Glutamatergic neuron (in vitro differentiated cells): ENCODE data around the gene ART3. TPM values are rescaled to one million over a fixed set of nuclear protein-coding genes. Genes with fewer than 3 reads are reported as not detected.

Experiments
- DNase-seq: peaks from one replicate; pipeline ENCODE4 v3.0.0; 2022
- H3K27ac Mint-ChIP-seq: one replicate; pipeline ENCODE4 v1.8.0; 2020; ENCODE audit warnings: mild to moderate bottlenecking, mixed read lengths, inconsistent platforms; ENCODE audit not compliant: unreplicated experiment
- H3K27me3 Mint-ChIP-seq: one replicate; pipeline ENCODE4 v1.8.0; 2020; ENCODE audit warnings: mild to moderate bottlenecking, moderate library complexity, mixed read lengths, inconsistent platforms; ENCODE audit not compliant: unreplicated experiment
- H3K36me3 Mint-ChIP-seq: one replicate; pipeline ENCODE4 v1.8.0; 2020; ENCODE audit warnings: mild to moderate bottlenecking, mixed read lengths, inconsistent platforms; ENCODE audit not compliant: unreplicated experiment
- H3K4me1 Mint-ChIP-seq: one replicate; pipeline ENCODE4 v1.8.0; 2020; ENCODE audit warnings: mild to moderate bottlenecking, low read depth, mixed read lengths, inconsistent platforms; ENCODE audit not compliant: unreplicated experiment
- H3K4me3 Mint-ChIP-seq: one replicate; pipeline ENCODE4 v1.8.0; 2020; ENCODE audit warnings: mild to moderate bottlenecking, mixed read lengths, inconsistent platforms; ENCODE audit not compliant: unreplicated experiment
- H3K9me3 Mint-ChIP-seq: one replicate; pipeline ENCODE4 v1.8.0; 2020; ENCODE audit warnings: mild to moderate bottlenecking, moderate library complexity, mixed read lengths, inconsistent platforms; ENCODE audit not compliant: unreplicated experiment
- CTCF ChIP-seq: fragments of 200-600 bp; sonication (generic); IDR thresholded peaks from one replicate; pipeline ENCODE4 v1.5.0; 2021; ENCODE audit not compliant: partially characterized antibody, unreplicated experiment
- total RNA-seq: library from RNA; stranded (reverse); fragmentation: NEBNext Ultra II Directional; extraction: Animal tissue kit (Norgen Biotek cat#: 25700); gene quantifications from one replicate; pipeline ENCODE4 v1.2.1, GENCODE V29; 2021; ENCODE audit not compliant: unreplicated experiment

The ART3 gene
- total RNA-seq, 1 donor from 2014 or later, result not detected

- no peaks in the 10 kb centered on the region for H3K27me3 Mint-ChIP-seq
- TF ChIP-seq CTCF, result no peak
- no peak for DNase-seq
- no peak overlapping the region for H3K4me3 Mint-ChIP-seq
- H3K36me3 Mint-ChIP-seq, result peaks cover 6% of the 10 kb centered on the region
- no peak overlapping the region for H3K27ac Mint-ChIP-seq
- H3K4me1 Mint-ChIP-seq, result peaks cover 2% of the 10 kb centered on the region
- peaks cover 3% of the 10 kb centered on the region for H3K9me3 Mint-ChIP-seq
Observed at GRCh38 chr4:76156635-76157034, 82.1 kb downstream of the ART3 start.

DNA sequence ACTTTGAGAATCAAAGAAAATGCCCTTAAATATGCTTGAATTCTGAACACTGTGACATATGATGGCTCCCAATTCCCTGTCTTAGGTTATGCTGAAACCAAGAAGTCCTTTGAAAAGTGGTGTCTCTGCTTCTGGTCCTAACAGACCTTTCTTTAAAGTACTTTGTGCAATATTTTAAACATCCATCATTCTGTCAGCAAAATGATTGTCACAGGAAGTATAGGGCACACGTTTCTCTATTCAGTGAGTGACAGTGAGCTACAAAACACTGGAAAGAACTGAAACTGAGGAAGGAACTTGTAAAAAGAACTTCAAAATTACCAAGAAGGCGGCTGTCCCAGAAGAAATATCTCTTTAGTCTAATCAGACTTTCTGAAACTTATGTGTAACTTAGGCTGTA lies 85.8 kb downstream of the ART3 start:
- H3K4me1 Mint-ChIP-seq, result peaks cover 2% of the 10 kb centered on the region
- no peak overlapping the region for H3K4me3 Mint-ChIP-seq
- TF ChIP-seq CTCF, result no peak
- peaks cover 3% of the 10 kb centered on the region for H3K9me3 Mint-ChIP-seq
- no peaks in the 10 kb centered on the region for H3K27me3 Mint-ChIP-seq
- no peak overlapping the region for H3K27ac Mint-ChIP-seq
- peaks cover 6% of the 10 kb centered on the region for H3K36me3 Mint-ChIP-seq
- no peak for DNase-seq

Other genes with a start within 250 kb of the ART3 start
- not detected for gene PPEF2, start 172.3 kb upstream of the ART3 start, total RNA-seq
- 13.7 TPM for gene NAAA, start 133.7 kb upstream of the ART3 start, total RNA-seq
- 30.4 TPM for gene SDAD1, start 83.8 kb upstream of the ART3 start, total RNA-seq
- gene CXCL9, start 67.2 kb upstream of the ART3 start, total RNA-seq, result not detected
- not detected for gene CXCL10, start 51.2 kb upstream of the ART3 start, total RNA-seq
- gene CXCL11, start 38.6 kb upstream of the ART3 start, total RNA-seq, result not detected
- 43.4 TPM for gene NUP54, start 73.7 kb downstream of the ART3 start, total RNA-seq
- 330 TPM for gene SCARB2, start 139.1 kb downstream of the ART3 start, total RNA-seq
- 2.9 TPM for gene FAM47E, start 177.0 kb downstream of the ART3 start, total RNA-seq
- gene STBD1, start 232.0 kb downstream of the ART3 start, total RNA-seq, result 15.9 TPM